Peyer's patch (tissue), 4 donors: Measurements from ENCODE around the gene TRMT11. TPM values are rescaled to one million over a fixed set of nuclear protein-coding genes. Genes with fewer than 3 reads are reported as not detected.
"Not testable (repeated sequence)": the region's sequence is repeated elsewhere in the genome, so short reads cannot be mapped to it uniquely, and the experiment has no call there.

ENCODE experiments used
- DNase-seq, 3 donors: peaks; one replicate each; pipeline ENCODE4 v3.0.0-alpha.2; 2017 to 2019
- H3K27ac ChIP-seq, 4 donors: fragments of 200-600 bp; sonication (generic); one replicate each; pipeline ENCODE4 v1.5.1; 2016 to 2019
- H3K27me3 ChIP-seq, 2 donors: fragments of 200-600 bp; sonication (generic); one replicate each; pipeline ENCODE4 v1.5.1; 2019
- H3K36me3 ChIP-seq, 3 donors: fragments of 200-600 bp; sonication (generic); one replicate each; pipeline ENCODE4 v1.5.1; 2016 to 2019
- H3K4me1 ChIP-seq, 4 donors: fragments of 200-600 bp; sonication (generic); one replicate each; pipeline ENCODE4 v1.5.1; 2016 to 2019
- H3K4me3 ChIP-seq, 4 donors: fragments of 200-600 bp; sonication (generic); 1 replicate in 3 of 4; 2 replicates in 1 of 4; pipeline ENCODE4 v1.5.1; 2016 to 2019; ENCODE audit warnings: mild to moderate bottlenecking in 1 of 4
- H3K9me3 ChIP-seq, 4 donors: fragments of 200-600 bp; sonication (generic); one replicate each; pipeline ENCODE4 v1.5.1; 2016 to 2019; ENCODE audit warnings: mild to moderate bottlenecking in 1 of 4
- POLR2A ChIP-seq, 2 donors: fragments of 450-650 bp; IDR thresholded peaks; one replicate each; pipeline ENCODE4 v1.5.1; 2017; ENCODE audit warnings: antibody characterized with exemption in 2 of 2, mild to moderate bottlenecking in 2 of 2, moderate library complexity in 2 of 2
- total RNA-seq, 4 donors: library from RNA; depleted of rRNA; stranded (reverse); fragments of >200 nt; gene quantifications; one replicate each; pipeline ENCODE4 v1.1.0, GENCODE V29; 2016
- TF ChIP-seq, protein P1 (sequence below), 6 experiments: fragments of 450-650 bp in 4 of 6; fragments of 200-600 bp in 2 of 6; sonication (generic) in 1 of 6; IDR thresholded peaks; one replicate each; pipeline ENCODE4 v1.5.1; 2017 to 2019; ENCODE audit warnings: antibody characterized with exemption in 6 of 6, mild to moderate bottlenecking in 3 of 6, moderate library complexity in 1 of 6

The TRMT11 gene
- total RNA-seq, 4 donors from 2014 or later: 36.6 to 60.2 (median 51.2) TPM

DNA sequence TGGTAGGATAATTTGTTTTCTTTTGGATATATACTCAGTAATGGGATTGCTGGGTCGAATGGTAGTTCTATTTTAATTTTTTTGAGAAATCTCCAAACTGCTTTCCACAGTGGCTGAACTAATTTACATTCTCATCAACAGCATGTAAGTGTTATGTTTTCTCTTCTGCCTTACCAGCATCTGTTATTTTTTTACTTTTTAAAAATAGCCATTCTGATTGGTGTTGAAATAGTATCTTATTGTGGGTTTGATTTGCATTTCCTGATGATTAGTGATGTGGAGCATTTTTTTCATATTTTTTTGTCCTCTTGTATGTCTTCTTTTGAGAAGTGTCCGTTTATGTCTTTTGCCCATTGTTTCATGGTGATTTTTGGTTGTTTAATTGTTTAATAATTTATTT lies 17.8 kb upstream of the TRMT11 start:
- Histone ChIP-seq H3K36me3 (peaks cover 0 to 28% (median 0%) of the 10 kb centered on the region in 3 donors), H3K27me3 (no peaks in the 10 kb centered on the region), H3K4me1 (no peaks in the 10 kb centered on the region), H3K4me3 (no peak overlapping the region), H3K27ac (no peak overlapping the region), H3K9me3 (no peaks in the 10 kb centered on the region)
- no peak for DNase-seq
- TF ChIP-seq POLR2A (IDR thresholded peaks at IDR 0.05): no peak
- TF ChIP-seq, protein P1, sequence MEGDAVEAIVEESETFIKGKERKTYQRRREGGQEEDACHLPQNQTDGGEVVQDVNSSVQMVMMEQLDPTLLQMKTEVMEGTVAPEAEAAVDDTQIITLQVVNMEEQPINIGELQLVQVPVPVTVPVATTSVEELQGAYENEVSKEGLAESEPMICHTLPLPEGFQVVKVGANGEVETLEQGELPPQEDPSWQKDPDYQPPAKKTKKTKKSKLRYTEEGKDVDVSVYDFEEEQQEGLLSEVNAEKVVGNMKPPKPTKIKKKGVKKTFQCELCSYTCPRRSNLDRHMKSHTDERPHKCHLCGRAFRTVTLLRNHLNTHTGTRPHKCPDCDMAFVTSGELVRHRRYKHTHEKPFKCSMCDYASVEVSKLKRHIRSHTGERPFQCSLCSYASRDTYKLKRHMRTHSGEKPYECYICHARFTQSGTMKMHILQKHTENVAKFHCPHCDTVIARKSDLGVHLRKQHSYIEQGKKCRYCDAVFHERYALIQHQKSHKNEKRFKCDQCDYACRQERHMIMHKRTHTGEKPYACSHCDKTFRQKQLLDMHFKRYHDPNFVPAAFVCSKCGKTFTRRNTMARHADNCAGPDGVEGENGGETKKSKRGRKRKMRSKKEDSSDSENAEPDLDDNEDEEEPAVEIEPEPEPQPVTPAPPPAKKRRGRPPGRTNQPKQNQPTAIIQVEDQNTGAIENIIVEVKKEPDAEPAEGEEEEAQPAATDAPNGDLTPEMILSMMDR (IDR thresholded peaks at IDR 0.05): no peak

GRCh38 chr6:125970760-125971159 lies 15.6 kb upstream of the TRMT11 start:
- Histone ChIP-seq H3K27me3 (no peaks in the 10 kb centered on the region), H3K27ac (no peak overlapping the region), H3K4me1 (no peaks in the 10 kb centered on the region), H3K4me3 (no peak overlapping the region), H3K36me3 (peaks cover 0 to 44% (median 0%) of the 10 kb centered on the region in 3 donors), H3K9me3 (no peaks in the 10 kb centered on the region)
- DNase-seq: no peak
- TF ChIP-seq, protein P1 (IDR thresholded peaks at IDR 0.05): no peak
- TF ChIP-seq POLR2A (IDR thresholded peaks at IDR 0.05): no peak

- not testable (repeated sequence) for H3K4me3 ChIP-seq, H3K4me1 ChIP-seq, H3K27ac ChIP-seq, DNase-seq, H3K27me3 ChIP-seq, H3K9me3 ChIP-seq
- H3K36me3 ChIP-seq: peaks cover 0 to 44% (median 0%) of the 10 kb centered on the region in 3 donors
Observed at GRCh38 chr6:125972478-125972877, 13.9 kb upstream of the TRMT11 start.

DNA sequence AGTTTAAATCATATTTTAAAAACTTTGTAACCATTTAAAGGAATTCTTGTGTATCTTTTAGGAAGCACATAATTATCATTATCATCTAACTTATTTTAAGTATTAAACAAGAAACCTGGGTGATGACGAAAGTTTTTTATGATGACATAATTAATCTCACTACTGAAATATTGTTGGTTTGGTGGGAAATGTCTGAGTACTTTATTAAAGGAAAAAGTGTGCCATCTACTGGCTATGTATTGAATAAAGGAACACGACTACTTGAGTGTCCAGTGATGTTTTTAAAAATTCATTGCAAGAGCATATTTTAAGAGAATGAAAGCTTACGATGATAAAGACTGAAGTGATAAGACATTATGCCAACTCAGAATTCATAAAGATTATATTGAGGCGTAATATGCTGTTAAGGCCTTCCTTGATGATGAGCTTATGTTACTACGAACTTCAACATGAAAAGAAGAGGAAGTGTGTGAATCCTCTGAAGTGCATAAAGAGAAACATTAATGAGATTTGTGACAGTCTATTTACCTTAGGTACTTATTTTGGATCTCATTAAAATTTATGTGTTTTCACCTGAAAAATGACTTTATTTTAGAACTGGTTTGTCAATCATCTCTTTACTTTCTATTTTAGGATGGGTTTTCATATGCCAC lies 12.0 kb upstream of the TRMT11 start:
- TF ChIP-seq POLR2A (IDR thresholded peaks at IDR 0.05): no peak
- TF ChIP-seq, protein P1 (IDR thresholded peaks at IDR 0.05): peak in 5 of 6 experiments; percentile 53 to 70 (median 62)
- DNase-seq: no peak
- Histone ChIP-seq H3K36me3 (peaks cover 0 to 31% (median 0%) of the 10 kb centered on the region in 3 donors), H3K27me3 (no peaks in the 10 kb centered on the region), H3K9me3 (no peaks in the 10 kb centered on the region), H3K27ac (no peak overlapping the region), H3K4me3 (no peak overlapping the region), H3K4me1 (no peaks in the 10 kb centered on the region)

DNA sequence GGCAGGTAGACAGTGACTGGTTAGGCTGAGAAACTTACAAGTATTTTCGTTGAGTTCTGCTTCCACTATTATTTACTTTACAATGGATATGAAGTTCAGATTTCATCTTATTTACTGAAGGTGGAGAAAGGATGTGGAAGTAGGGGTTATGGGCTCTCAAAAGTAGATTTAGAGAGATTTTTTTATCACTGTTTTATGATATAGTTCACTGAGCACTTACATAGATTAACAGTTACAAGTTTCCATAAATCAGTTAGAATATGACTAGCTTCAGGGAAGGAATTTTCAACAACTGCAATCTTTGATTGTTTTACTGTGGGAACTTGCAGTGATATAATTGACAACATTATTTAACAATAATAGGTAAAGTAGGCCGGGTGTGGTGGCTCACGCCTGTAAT lies 7.2 kb upstream of the TRMT11 start:
- Histone ChIP-seq H3K4me1 (no peaks in the 10 kb centered on the region), H3K36me3 (peaks cover 0 to 20% (median 0%) of the 10 kb centered on the region in 3 donors), H3K4me3 (no peak overlapping the region), H3K27ac (no peak overlapping the region), H3K9me3 (no peaks in the 10 kb centered on the region), H3K27me3 (no peaks in the 10 kb centered on the region)
- TF ChIP-seq, protein P1 (IDR thresholded peaks at IDR 0.05): no peak
- no peak for TF ChIP-seq POLR2A (IDR thresholded peaks at IDR 0.05)
- DNase-seq: no peak

GRCh38 chr6:125981571-125982185 lies 4.7 kb upstream of the TRMT11 start:
- Histone ChIP-seq H3K9me3 (no peaks in the 10 kb centered on the region), H3K27me3 (no peaks in the 10 kb centered on the region), H3K4me1 (peaks cover 0 to 8% (median 2%) of the 10 kb centered on the region in 4 donors), H3K27ac (no peak overlapping the region), H3K4me3 (no peak overlapping the region), H3K36me3 (peaks cover 0 to 5% (median 0%) of the 10 kb centered on the region in 3 donors)
- no peak for DNase-seq
- TF ChIP-seq POLR2A (IDR thresholded peaks at IDR 0.05): no peak
- TF ChIP-seq, protein P1 (IDR thresholded peaks at IDR 0.05): no peak
